Neural crest cell (in vitro differentiated cells): ENCODE results near the gene ALDH1A3. TPM values are rescaled to one million over a fixed set of nuclear protein-coding genes. Genes with fewer than 3 reads are reported as not detected.

Experiments used
- DNase-seq: peaks from one replicate; pipeline ENCODE4 v3.0.0; 2021; ENCODE audit warnings: low read depth, mixed read lengths, low spot score
- H3K27ac Mint-ChIP-seq: one replicate; pipeline ENCODE4 v1.8.0; 2021; ENCODE audit warnings: mild to moderate bottlenecking, mixed read lengths; ENCODE audit not compliant: unreplicated experiment
- H3K27me3 Mint-ChIP-seq: 2 replicates; pipeline ENCODE4 v1.8.0; 2021; ENCODE audit warnings: low read depth, mild to moderate bottlenecking, mixed read lengths
- H3K36me3 Mint-ChIP-seq: 2 replicates; pipeline ENCODE4 v1.8.0; 2021; ENCODE audit warnings: low read depth, mild to moderate bottlenecking, mixed read lengths
- H3K4me1 Mint-ChIP-seq: 2 replicates; pipeline ENCODE4 v1.8.0; 2021; ENCODE audit warnings: mixed read lengths
- H3K4me3 Mint-ChIP-seq: one replicate; pipeline ENCODE4 v1.8.0; 2021; ENCODE audit warnings: mild to moderate bottlenecking, mixed read lengths
- H3K9me3 Mint-ChIP-seq: 2 replicates; pipeline ENCODE4 v1.8.0; 2021; ENCODE audit warnings: mixed read lengths
- total RNA-seq: library from RNA; stranded (reverse); gene quantifications from 2 replicates; pipeline ENCODE4 v1.2.1, GENCODE V29; 2021
- TF ChIP-seq, protein P1 (sequence below): fragments of 200-600 bp; sonication (generic); conservative IDR thresholded peaks from 2 replicates; pipeline ENCODE4 v1.5.0; 2021; ENCODE audit warnings: antibody characterized with exemption, mild to moderate bottlenecking

The ALDH1A3 gene
- total RNA-seq, 1 donor from 2014 or later, result 8.0 TPM

GRCh38 chr15:100931143-100931890 is 51.7 kb downstream of the ALDH1A3 start:
- H3K4me3 Mint-ChIP-seq, result no peak overlapping the region
- peak overlapping the region; percentile 55 for H3K27ac Mint-ChIP-seq

DNA sequence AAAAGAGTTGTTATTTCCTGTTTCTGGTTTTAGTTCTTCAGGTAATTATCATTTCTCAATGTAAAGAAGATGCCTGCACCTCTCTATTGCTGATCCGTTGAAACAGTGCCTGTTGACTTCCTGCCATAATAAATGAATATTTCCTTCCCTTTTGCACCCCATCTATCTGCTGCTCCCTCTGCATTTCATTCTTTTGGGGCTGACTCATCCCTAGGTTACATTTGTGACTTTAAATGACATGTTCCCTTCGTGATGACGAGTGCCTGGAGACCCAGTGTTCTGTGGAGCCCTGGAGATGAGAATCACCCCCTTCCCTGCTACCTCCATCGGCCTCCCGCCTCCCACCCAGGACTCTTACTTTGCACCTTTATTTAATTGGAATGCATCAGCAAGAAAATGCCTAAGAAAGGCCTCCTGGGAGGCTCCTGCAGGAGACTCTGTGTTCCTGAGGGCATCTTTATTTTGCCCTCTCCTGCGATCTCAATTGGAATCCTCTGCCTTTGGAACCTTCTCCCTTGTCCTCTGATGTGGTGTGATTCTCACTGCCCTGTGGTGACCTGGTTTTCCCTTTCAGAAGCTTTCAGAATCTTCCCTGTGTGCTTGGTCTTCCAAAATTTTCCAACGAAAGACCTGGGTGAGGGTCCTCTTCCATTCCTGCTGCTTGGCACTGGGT is 53.2 kb downstream of the ALDH1A3 start:
- Mint-ChIP-seq H3K36me3 (no peaks in the 10 kb centered on the region), H3K4me1 (no peaks in the 10 kb centered on the region), H3K27ac (no peak overlapping the region), H3K9me3 (no peaks in the 10 kb centered on the region), H3K27me3 (no peaks in the 10 kb centered on the region), H3K4me3 (no peak overlapping the region)
- DNase-seq, result no peak
- TF ChIP-seq, protein P1, sequence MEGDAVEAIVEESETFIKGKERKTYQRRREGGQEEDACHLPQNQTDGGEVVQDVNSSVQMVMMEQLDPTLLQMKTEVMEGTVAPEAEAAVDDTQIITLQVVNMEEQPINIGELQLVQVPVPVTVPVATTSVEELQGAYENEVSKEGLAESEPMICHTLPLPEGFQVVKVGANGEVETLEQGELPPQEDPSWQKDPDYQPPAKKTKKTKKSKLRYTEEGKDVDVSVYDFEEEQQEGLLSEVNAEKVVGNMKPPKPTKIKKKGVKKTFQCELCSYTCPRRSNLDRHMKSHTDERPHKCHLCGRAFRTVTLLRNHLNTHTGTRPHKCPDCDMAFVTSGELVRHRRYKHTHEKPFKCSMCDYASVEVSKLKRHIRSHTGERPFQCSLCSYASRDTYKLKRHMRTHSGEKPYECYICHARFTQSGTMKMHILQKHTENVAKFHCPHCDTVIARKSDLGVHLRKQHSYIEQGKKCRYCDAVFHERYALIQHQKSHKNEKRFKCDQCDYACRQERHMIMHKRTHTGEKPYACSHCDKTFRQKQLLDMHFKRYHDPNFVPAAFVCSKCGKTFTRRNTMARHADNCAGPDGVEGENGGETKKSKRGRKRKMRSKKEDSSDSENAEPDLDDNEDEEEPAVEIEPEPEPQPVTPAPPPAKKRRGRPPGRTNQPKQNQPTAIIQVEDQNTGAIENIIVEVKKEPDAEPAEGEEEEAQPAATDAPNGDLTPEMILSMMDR, result no peak

More at GRCh38 chr15:100931143-100931890, 51.7 kb downstream of the ALDH1A3 start:
- H3K27me3 Mint-ChIP-seq, result no peaks in the 10 kb centered on the region
- TF ChIP-seq, protein P1, result no peak
- H3K4me1 Mint-ChIP-seq, result no peaks in the 10 kb centered on the region
- H3K36me3 Mint-ChIP-seq, result no peaks in the 10 kb centered on the region
- no peaks in the 10 kb centered on the region for H3K9me3 Mint-ChIP-seq
- DNase-seq, result no peak

- Mint-ChIP-seq H3K4me3 (no peak overlapping the region), H3K36me3 (no peaks in the 10 kb centered on the region), H3K27ac (no peak overlapping the region), H3K4me1 (no peaks in the 10 kb centered on the region), H3K27me3 (no peaks in the 10 kb centered on the region), H3K9me3 (no peaks in the 10 kb centered on the region)
- TF ChIP-seq, protein P1, result no peak
- no peak for DNase-seq
Observed at GRCh38 chr15:100934166-100934565, 54.5 kb downstream of the ALDH1A3 start.

- peak overlapping the region; percentile 13 for H3K27ac Mint-ChIP-seq
- TF ChIP-seq, protein P1, result no peak
- DNase-seq, result no peak
- no peaks in the 10 kb centered on the region for H3K27me3 Mint-ChIP-seq
- H3K9me3 Mint-ChIP-seq, result no peaks in the 10 kb centered on the region
- no peaks in the 10 kb centered on the region for H3K36me3 Mint-ChIP-seq
- H3K4me3 Mint-ChIP-seq, result no peak overlapping the region
- H3K4me1 Mint-ChIP-seq, result no peaks in the 10 kb centered on the region
Observed at GRCh38 chr15:100934726-100935125, 55.1 kb downstream of the ALDH1A3 start.

DNA sequence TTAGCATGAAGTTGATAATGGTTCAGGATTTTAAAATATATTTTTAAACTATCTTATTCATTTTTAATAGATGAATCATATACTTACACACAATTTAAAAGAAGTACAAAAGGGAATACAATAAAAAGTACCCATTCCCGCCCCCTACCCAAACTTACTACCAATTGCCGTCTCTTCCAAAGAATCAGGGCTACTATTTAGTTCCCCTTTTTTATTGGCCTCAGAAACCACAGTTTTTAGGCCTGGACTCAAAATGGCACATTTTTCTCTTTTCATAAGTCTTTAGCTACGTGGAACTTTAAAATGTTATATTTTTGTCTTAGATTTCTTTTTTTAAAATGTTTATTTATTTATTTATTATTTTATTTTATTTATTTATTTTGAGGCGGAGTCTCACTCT is 57.5 kb downstream of the ALDH1A3 start:
- H3K4me3 Mint-ChIP-seq, result no peak overlapping the region
- no peaks in the 10 kb centered on the region for H3K27me3 Mint-ChIP-seq
- DNase-seq, result no peak
- H3K27ac Mint-ChIP-seq, result no peak overlapping the region
- no peaks in the 10 kb centered on the region for H3K9me3 Mint-ChIP-seq
- TF ChIP-seq, protein P1, result no peak
- no peaks in the 10 kb centered on the region for H3K4me1 Mint-ChIP-seq
- no peaks in the 10 kb centered on the region for H3K36me3 Mint-ChIP-seq
